ENCODE data around the gene CCBE1. TPM values are rescaled to one million over a fixed set of nuclear protein-coding genes. Genes with fewer than 3 reads are reported as not detected.

The CCBE1 gene
- total and polyA plus RNA-seq, 2 donors (not counting 1 experiment from before 2014, with no cell fraction given), result 122 TPM

DNA sequence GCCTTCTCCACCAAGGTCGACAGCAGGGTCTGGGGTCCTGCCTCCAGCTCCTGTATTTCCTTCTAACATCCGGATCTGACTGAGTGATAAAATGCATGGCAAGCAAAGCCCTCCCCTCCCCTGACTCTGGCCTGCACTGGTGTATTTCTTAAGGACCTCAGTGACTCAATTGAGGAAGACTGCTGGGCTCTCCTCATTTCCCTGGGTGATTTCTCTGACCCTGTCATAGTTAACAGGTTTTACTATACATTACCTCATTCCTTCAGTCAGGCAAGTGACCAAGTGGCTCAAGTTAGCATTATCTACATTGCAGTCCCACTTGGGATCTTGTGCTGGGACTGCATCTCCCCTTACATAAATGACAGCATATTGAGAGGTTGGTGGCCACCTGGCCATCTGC, 38.8 kb upstream of the CCBE1 start:
- no peak overlapping the region for H3K9ac ChIP-seq (ENCODE audit: insufficient read depth, low read length)
- H3K4me1 ChIP-seq (ENCODE audit: control insufficient read depth, extremely low read depth, insufficient read depth, low read length), result no peaks in the 10 kb centered on the region
- DNase-seq (ENCODE audit: low read depth in 2 of 2), result no peak
- no peak overlapping the region for H3K4me2 ChIP-seq (ENCODE audit: extremely low read depth, insufficient read depth, low read length)
- TF ChIP-seq, protein P1, sequence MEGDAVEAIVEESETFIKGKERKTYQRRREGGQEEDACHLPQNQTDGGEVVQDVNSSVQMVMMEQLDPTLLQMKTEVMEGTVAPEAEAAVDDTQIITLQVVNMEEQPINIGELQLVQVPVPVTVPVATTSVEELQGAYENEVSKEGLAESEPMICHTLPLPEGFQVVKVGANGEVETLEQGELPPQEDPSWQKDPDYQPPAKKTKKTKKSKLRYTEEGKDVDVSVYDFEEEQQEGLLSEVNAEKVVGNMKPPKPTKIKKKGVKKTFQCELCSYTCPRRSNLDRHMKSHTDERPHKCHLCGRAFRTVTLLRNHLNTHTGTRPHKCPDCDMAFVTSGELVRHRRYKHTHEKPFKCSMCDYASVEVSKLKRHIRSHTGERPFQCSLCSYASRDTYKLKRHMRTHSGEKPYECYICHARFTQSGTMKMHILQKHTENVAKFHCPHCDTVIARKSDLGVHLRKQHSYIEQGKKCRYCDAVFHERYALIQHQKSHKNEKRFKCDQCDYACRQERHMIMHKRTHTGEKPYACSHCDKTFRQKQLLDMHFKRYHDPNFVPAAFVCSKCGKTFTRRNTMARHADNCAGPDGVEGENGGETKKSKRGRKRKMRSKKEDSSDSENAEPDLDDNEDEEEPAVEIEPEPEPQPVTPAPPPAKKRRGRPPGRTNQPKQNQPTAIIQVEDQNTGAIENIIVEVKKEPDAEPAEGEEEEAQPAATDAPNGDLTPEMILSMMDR (conservative IDR thresholded peaks at IDR 0.05 in 1 of 2, IDR thresholded peaks at IDR 0.05 in 1 of 2; ENCODE audit: low read depth in 1 of 2, low read length in 2 of 2), result no peak
- TF ChIP-seq EZH2 (IDR thresholded peaks at IDR 0.05; ENCODE audit: low read length, missing control alignments), result no peak
- no peaks in the 10 kb centered on the region for H3K9me3 ChIP-seq (ENCODE audit: control insufficient read depth, insufficient read depth, low read depth, low read length)
- H3K36me3 ChIP-seq (ENCODE audit: control insufficient read depth, insufficient read depth, low read length), result no peaks in the 10 kb centered on the region
- no peak overlapping the region for H2AFZ ChIP-seq (ENCODE audit: low read length)
- H3K4me3 ChIP-seq (replicated peaks in 1 of 4; ENCODE audit: control extremely low read depth in 1 of 4, insufficient read depth in 1 of 4, low read depth in 3 of 4, low read length in 4 of 4), result no peak overlapping the region
- no peaks in the 10 kb centered on the region for H3K79me2 ChIP-seq (ENCODE audit: control insufficient read depth, insufficient read depth, low read length)
- H3K27me3 ChIP-seq (ENCODE audit: control insufficient read depth, insufficient read depth, low read length), result no peaks in the 10 kb centered on the region
- H3K27ac ChIP-seq (ENCODE audit: insufficient read depth, low read length), result no peak overlapping the region
- no peaks in the 10 kb centered on the region for H4K20me1 ChIP-seq (ENCODE audit: control insufficient read depth, extremely low read depth, insufficient read depth, low read length)

DNA sequence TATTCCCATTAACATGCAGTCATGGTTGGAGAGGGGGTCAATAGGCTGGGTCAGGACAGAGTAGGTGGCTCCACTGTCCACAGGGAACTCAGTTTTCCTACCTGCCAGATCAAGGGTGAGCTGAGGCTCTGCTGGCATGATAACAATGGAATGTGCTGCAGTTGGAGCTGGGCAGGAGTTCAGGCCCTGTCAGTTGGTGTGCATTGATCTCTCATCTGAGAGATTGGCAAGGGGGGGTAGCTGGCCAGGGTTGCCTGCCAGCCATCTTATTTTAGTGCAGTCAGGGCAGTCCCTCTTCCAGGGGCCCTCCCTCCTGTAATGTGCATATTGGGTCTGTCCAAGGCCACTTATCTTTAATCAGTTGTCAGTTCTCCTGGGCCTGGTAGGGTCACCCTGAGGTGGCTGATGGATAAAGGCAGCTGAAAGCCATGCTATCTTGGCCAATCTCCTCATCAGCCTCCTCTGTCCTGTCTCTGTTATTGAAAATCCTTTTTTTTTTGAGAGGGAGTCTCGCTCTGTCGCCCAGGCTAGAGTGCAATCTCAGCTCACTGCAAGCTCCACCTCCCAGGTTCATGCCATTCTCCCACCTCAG, 38.1 kb upstream of the CCBE1 start:
- Histone ChIP-seq H3K79me2 (ENCODE audit: control insufficient read depth, insufficient read depth, low read length) (no peaks in the 10 kb centered on the region), H3K27ac (ENCODE audit: insufficient read depth, low read length) (no peak overlapping the region), H3K4me3 (replicated peaks in 1 of 4; ENCODE audit: control extremely low read depth in 1 of 4, insufficient read depth in 1 of 4, low read depth in 3 of 4, low read length in 4 of 4) (no peak overlapping the region), H3K4me1 (ENCODE audit: control insufficient read depth, extremely low read depth, insufficient read depth, low read length) (no peaks in the 10 kb centered on the region), H2AFZ (ENCODE audit: low read length) (no peak overlapping the region), H3K36me3 (ENCODE audit: control insufficient read depth, insufficient read depth, low read length) (no peaks in the 10 kb centered on the region), H4K20me1 (ENCODE audit: control insufficient read depth, extremely low read depth, insufficient read depth, low read length) (no peaks in the 10 kb centered on the region), H3K27me3 (ENCODE audit: control insufficient read depth, insufficient read depth, low read length) (no peaks in the 10 kb centered on the region), H3K4me2 (ENCODE audit: extremely low read depth, insufficient read depth, low read length) (no peak overlapping the region), H3K9ac (ENCODE audit: insufficient read depth, low read length) (no peak overlapping the region), H3K9me3 (ENCODE audit: control insufficient read depth, insufficient read depth, low read depth, low read length) (no peaks in the 10 kb centered on the region)
- no peak for TF ChIP-seq EZH2 (IDR thresholded peaks at IDR 0.05; ENCODE audit: low read length, missing control alignments)
- no peak for DNase-seq (ENCODE audit: low read depth in 2 of 2)

DNA sequence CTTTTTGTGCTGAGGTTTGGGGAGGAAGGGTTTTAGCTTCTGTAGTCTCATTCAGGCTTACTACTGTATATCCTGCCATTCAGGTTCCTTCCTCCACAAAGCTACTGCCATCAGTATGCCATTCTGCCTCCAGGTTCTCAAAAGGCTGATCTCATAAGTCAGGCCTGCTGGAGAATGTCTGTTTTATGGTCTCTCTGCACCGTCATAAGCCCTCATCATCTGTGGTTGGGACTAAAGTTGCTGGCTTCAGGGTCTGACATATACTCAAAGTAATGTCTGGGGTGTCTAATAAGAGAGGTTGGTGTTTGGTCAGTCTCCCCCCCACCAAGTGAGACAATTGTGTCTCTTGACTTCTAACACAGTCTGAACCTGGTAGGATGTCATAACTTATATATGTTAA, 36.2 kb upstream of the CCBE1 start:
- no peaks in the 10 kb centered on the region for H3K9me3 ChIP-seq (ENCODE audit: control insufficient read depth, insufficient read depth, low read depth, low read length)
- no peaks in the 10 kb centered on the region for H4K20me1 ChIP-seq (ENCODE audit: control insufficient read depth, extremely low read depth, insufficient read depth, low read length)
- no peaks in the 10 kb centered on the region for H3K36me3 ChIP-seq (ENCODE audit: control insufficient read depth, insufficient read depth, low read length)
- no peaks in the 10 kb centered on the region for H3K4me1 ChIP-seq (ENCODE audit: control insufficient read depth, extremely low read depth, insufficient read depth, low read length)
- H3K4me2 ChIP-seq (ENCODE audit: extremely low read depth, insufficient read depth, low read length), result no peak overlapping the region
- peak in 1 of 2 donors; percentile 64 for DNase-seq (ENCODE audit: low read depth in 2 of 2)
- no peaks in the 10 kb centered on the region for H3K27me3 ChIP-seq (ENCODE audit: control insufficient read depth, insufficient read depth, low read length)
- TF ChIP-seq, protein P1 (conservative IDR thresholded peaks at IDR 0.05 in 1 of 2, IDR thresholded peaks at IDR 0.05 in 1 of 2; ENCODE audit: low read depth in 1 of 2, low read length in 2 of 2), result no peak
- TF ChIP-seq EZH2 (IDR thresholded peaks at IDR 0.05; ENCODE audit: low read length, missing control alignments), result no peak
- no peak overlapping the region for H3K9ac ChIP-seq (ENCODE audit: insufficient read depth, low read length)
- no peaks in the 10 kb centered on the region for H3K79me2 ChIP-seq (ENCODE audit: control insufficient read depth, insufficient read depth, low read length)
- no peak overlapping the region for H2AFZ ChIP-seq (ENCODE audit: low read length)
- H3K27ac ChIP-seq (ENCODE audit: insufficient read depth, low read length), result no peak overlapping the region
- H3K4me3 ChIP-seq (replicated peaks in 1 of 4; ENCODE audit: control extremely low read depth in 1 of 4, insufficient read depth in 1 of 4, low read depth in 3 of 4, low read length in 4 of 4), result no peak overlapping the region
